Measurements from ENCODE around the gene MYOD1. TPM values are rescaled to one million over a fixed set of nuclear protein-coding genes. Genes with fewer than 3 reads are reported as not detected.

MYOD1 gene
- polyA plus RNA-seq, 1 experiment = not detected

DNA sequence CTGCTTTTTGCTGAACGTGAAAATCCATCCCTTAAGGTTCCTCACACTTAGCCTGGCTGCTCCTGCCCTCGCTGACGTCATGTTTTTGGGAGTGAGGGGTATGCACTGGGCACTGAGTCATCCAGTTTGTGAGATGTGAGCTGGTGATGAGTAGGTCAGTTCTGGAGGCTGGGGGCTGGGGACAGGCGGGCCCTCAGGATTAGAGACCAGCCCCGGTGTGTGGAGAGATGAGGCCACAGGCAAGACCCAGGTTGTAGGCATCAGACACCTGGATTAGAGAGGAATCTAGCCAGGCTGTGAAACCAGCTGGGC, 24.4 kb downstream of the MYOD1 start:
- Histone ChIP-seq H3K27ac (ENCODE audit: low read depth, low read length) (no peak overlapping the region), H3K27me3 (ENCODE audit: control insufficient read depth, insufficient read depth, low read length) (peaks cover 10% of the 10 kb centered on the region), H3K9me3 (ENCODE audit: control insufficient read depth, insufficient read depth, low read length) (no peaks in the 10 kb centered on the region; the same call in 1 of the 2 replicates), H3K4me3 (ENCODE audit: low read depth, low read length) (no peak overlapping the region)
- ChIA-PET CTCF (interaction anchor here (1.4 to 2.0 kb wide), 3 partner anchors 13 to 235 kb away, joined by 4 to 13 read pairs (median 8); no protein-coding TSS in a partner anchor), POLR2A (no interaction called here)
- TF ChIP-seq CTCF (IDR thresholded peaks at IDR 0.05; ENCODE audit: low read depth, low read length) = no peak
- peak; percentile 23 for DNase-seq (ENCODE audit: low read depth, low spot score)

- POLR2A ChIA-PET = no interaction called here
- TF ChIP-seq CTCF (IDR thresholded peaks at IDR 0.05; ENCODE audit: low read depth, low read length) = no peak
- Histone ChIP-seq H3K4me3 (ENCODE audit: low read depth, low read length) (no peak overlapping the region), H3K27me3 (ENCODE audit: control insufficient read depth, insufficient read depth, low read length) (peaks cover 7% of the 10 kb centered on the region), H3K9me3 (ENCODE audit: control insufficient read depth, insufficient read depth, low read length) (no peaks in the 10 kb centered on the region; the same call in 1 of the 2 replicates), H3K27ac (ENCODE audit: low read depth, low read length) (no peak overlapping the region)
- no peak for DNase-seq (ENCODE audit: low read depth, low spot score)
- CTCF ChIA-PET = interaction anchor here (1.1 to 2.0 kb wide), 4 partner anchors 13 to 234 kb away, joined by 3 to 13 read pairs (median 6); no protein-coding TSS in a partner anchor
These were observed 25.0 kb downstream of the MYOD1 start for GRCh38 chr11:17744151-17744940.

GRCh38 chr11:17745023-17745772, 25.8 kb downstream of the MYOD1 start:
- TF ChIP-seq CTCF (IDR thresholded peaks at IDR 0.05; ENCODE audit: low read depth, low read length) = no peak
- H3K4me3 ChIP-seq (ENCODE audit: low read depth, low read length) = no peak overlapping the region
- no peak overlapping the region for H3K27ac ChIP-seq (ENCODE audit: low read depth, low read length)
- peaks cover 8% of the 10 kb centered on the region for H3K27me3 ChIP-seq (ENCODE audit: control insufficient read depth, insufficient read depth, low read length)
- no peak for DNase-seq (ENCODE audit: low read depth, low spot score)
- CTCF ChIA-PET = interaction anchor here (1.1 to 2.0 kb wide), 2 partner anchors 12 to 15 kb away, joined by 3 to 13 read pairs; no protein-coding TSS in a partner anchor
- POLR2A ChIA-PET = no interaction called here
- no peaks in the 10 kb centered on the region; the same call in 1 of the 2 replicates for H3K9me3 ChIP-seq (ENCODE audit: control insufficient read depth, insufficient read depth, low read length)

GRCh38 chr11:17746096-17746495, 26.7 kb downstream of the MYOD1 start:
- POLR2A ChIA-PET = no interaction called here
- no peak overlapping the region for H3K4me3 ChIP-seq (ENCODE audit: low read depth, low read length)
- H3K9me3 ChIP-seq (ENCODE audit: control insufficient read depth, insufficient read depth, low read length) = no peaks in the 10 kb centered on the region; the same call in 1 of the 2 replicates
- H3K27ac ChIP-seq (ENCODE audit: low read depth, low read length) = no peak overlapping the region
- no peak for TF ChIP-seq CTCF (IDR thresholded peaks at IDR 0.05; ENCODE audit: low read depth, low read length)
- CTCF ChIA-PET = interaction anchor here (0.8 kb wide), 1 partner anchor 15 kb away, joined by 4 read pairs; no protein-coding TSS in a partner anchor
- DNase-seq (ENCODE audit: low read depth, low spot score) = no peak
- peaks cover 11% of the 10 kb centered on the region for H3K27me3 ChIP-seq (ENCODE audit: control insufficient read depth, insufficient read depth, low read length)
